AG09309 (cell line): ENCODE measurements around the gene CUBN.

Experiments
- DNase-seq: peaks from one replicate; pipeline ENCODE4 v3.0.0-alpha.2; 2010; ENCODE audit warnings: low read depth
- H3K4me3 ChIP-seq: 2 replicates; pipeline ENCODE4 v1.5.1; 2011; ENCODE audit warnings: mild to moderate bottlenecking, low read depth, low read length, moderate library complexity; ENCODE audit not compliant: control insufficient read depth
- TF ChIP-seq, protein P1 (sequence below): IDR thresholded peaks from 2 replicates; pipeline ENCODE4 v1.5.1; 2011; ENCODE audit warnings: mild to moderate bottlenecking, low read depth, low read length, inconsistent platforms; ENCODE audit not compliant: insufficient read depth, control insufficient read depth; ENCODE audit errors: missing control alignments

CUBN gene

DNA sequence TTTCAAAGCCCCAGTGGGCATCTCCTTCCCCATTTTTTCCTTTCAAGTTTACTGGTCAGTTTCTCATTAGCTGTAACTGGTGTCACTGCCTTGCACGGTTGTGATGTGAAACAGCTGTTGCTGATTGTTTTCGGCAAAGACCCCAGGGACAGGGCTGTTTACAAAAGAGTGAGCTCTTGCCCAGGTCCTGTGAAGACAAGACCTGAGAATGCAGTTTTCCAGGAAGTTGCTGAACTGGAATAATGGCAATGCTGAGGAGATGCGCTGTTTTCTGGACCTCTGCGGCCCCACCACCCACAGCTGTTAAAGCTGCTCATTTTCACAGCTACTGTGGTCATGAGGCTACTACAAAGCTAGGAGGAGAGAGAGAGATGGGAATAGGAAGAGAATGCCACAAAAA is 195.8 kb downstream of the CUBN start:
- DNase-seq: no peak
- TF ChIP-seq, protein P1, sequence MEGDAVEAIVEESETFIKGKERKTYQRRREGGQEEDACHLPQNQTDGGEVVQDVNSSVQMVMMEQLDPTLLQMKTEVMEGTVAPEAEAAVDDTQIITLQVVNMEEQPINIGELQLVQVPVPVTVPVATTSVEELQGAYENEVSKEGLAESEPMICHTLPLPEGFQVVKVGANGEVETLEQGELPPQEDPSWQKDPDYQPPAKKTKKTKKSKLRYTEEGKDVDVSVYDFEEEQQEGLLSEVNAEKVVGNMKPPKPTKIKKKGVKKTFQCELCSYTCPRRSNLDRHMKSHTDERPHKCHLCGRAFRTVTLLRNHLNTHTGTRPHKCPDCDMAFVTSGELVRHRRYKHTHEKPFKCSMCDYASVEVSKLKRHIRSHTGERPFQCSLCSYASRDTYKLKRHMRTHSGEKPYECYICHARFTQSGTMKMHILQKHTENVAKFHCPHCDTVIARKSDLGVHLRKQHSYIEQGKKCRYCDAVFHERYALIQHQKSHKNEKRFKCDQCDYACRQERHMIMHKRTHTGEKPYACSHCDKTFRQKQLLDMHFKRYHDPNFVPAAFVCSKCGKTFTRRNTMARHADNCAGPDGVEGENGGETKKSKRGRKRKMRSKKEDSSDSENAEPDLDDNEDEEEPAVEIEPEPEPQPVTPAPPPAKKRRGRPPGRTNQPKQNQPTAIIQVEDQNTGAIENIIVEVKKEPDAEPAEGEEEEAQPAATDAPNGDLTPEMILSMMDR: no peak
- no peak overlapping the region for H3K4me3 ChIP-seq

DNA sequence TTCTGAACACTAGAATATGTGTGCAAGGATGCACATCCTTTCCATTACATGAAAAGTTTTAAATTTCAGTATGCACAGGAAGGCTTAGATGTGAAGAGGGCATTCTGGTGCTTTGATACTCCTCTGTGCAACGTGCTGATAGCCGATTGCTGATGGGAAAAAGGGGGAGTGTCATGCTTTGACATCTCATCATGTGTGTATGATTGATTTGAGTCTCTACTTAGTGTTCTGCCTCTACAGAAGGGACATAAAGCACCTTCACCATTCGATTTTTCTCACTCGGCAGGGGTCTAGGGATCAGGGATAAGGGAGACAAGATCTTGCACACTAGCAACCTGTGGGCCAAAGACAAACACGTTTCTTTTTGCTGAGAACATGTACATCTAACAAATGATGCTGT is 197.7 kb downstream of the CUBN start:
- TF ChIP-seq, protein P1: no peak
- no peak overlapping the region for H3K4me3 ChIP-seq
- no peak for DNase-seq

DNA sequence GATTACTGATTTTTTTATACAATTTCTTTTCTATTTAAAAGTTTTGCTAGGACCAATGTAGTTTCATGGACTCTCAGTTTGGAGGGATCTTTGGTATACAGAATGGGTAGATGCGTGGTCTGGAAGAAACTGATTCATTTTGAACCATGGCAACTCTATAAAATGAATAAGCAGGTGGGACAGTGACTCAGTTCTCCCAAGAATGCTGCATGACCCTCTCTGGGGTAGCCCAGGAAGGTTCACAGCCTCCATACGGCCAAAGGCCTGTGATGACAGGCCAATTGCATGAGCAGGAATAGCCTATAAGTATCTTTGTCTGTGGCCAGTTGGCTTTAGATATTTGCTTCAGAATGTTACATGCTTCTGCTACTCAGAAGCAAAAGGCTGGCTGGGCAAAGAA is 199.1 kb downstream of the CUBN start:
- DNase-seq: no peak

DNA sequence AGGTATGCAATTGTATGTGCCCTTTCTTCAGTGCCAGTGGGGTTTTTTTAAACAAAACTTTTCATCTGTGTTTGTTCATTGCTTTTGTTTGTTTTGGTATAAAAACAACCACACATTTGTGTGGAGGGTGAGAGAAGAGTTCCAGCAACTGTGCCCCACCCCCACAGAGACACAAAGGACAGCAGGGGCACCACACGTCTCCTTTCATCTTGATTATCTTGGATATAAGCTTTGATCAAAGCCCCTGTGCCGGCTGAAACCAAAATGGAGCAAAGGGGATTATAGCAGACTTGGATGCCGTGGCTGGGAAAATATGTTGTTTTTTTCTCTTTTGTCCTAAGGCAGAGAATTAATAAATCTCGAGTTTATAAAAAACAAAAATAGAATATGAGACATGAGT is 200.5 kb downstream of the CUBN start:
- no peak for DNase-seq
- TF ChIP-seq, protein P1: no peak
- no peak overlapping the region for H3K4me3 ChIP-seq

More for the DNA sequence above, 199.1 kb downstream of the CUBN start:
- no peak overlapping the region for H3K4me3 ChIP-seq
- TF ChIP-seq, protein P1: no peak

DNA sequence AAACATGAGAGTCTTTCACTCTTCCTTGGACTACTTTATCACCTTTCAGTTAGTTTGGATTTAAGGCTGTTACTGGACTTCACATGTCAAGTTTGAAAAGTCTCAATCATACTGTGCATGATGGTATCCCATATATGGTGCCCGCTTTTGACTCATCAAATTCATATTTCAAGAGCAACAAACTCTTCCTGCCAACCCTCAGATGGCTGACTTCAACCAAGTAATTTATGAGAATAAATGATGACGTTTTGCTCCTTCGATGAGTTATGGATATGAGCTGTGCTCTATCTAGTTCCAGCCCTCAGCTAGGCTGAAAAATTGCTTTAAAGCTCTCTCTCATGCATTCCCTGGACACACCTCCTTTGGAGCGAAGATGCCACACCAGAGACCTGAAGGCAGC is 202.1 kb downstream of the CUBN start:
- TF ChIP-seq, protein P1: no peak
- no peak overlapping the region for H3K4me3 ChIP-seq
- no peak for DNase-seq

DNA sequence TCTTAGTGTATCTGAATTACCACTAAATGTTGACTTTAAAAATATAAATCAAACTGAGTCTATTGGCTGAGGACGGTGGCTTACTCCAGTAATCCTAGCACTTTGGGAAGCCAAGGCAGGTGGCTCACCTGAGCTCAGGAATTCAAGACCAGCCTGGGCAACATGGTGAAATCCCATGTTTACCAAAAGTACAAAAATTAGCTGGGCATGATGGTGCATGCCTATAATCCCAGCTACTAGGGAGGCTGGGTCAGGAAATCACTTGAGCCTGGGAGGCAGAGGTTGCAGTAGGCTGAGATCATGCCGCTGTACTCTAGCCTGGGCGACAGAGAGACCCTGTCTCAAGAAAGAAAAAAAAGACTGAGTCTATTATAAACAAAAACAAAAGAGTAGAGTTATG is 205.9 kb downstream of the CUBN start:
- H3K4me3 ChIP-seq: no peak overlapping the region
- TF ChIP-seq, protein P1: no peak
- DNase-seq: no peak

DNA sequence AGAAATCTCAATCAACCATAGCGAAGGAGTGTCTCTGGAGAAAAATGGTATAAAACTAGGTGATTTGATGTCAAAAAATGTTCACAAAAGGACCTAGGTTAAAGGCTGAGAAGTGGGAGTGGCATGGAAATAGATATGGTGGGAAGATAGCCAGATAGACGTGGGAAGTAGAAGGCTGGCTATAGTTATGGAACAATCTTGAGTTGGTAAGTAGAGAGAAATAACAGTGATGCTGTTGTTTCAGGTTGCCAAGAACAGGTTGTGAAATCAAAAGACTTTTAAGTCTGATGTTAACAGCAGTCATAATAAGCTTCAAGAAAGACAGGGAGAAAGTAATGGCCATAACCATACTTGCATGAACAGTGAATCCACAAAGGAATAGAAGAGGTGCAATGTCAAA is 206.3 kb downstream of the CUBN start:
- H3K4me3 ChIP-seq: no peak overlapping the region
- TF ChIP-seq, protein P1: no peak
- no peak for DNase-seq
